ENCODE measurements around the gene SPP2. TPM values are rescaled to one million over a fixed set of nuclear protein-coding genes. Genes with fewer than 3 reads are reported as not detected.

The SPP2 gene
- total and polyA plus RNA-seq, 2 of the 8 experiments (the other 6 are each of a cell fraction or from before 2014, with no cell fraction given) = not detected

GRCh38 chr2:234092344-234092743 is 41.8 kb downstream of the SPP2 start:
- H2BK15ac ChIP-seq (ENCODE audit: low read length) = no peak overlapping the region
- no peaks in the 10 kb centered on the region for H3K9me3 ChIP-seq (ENCODE audit: insufficient read depth in 2 of 2, low read depth in 1 of 2, low read length in 1 of 2)
- no peak overlapping the region for H3K18ac ChIP-seq (ENCODE audit: extremely low read depth, low read length)
- ChIA-PET POLR2A (ENCODE audit: partially characterized antibody) (no interaction called here), CTCF (ENCODE audit: partially characterized antibody) (interaction anchor here (0.9 kb wide), 1 partner anchor 11 kb away, joined by 3 read pairs; no protein-coding TSS in a partner anchor)
- no peak overlapping the region for H2BK20ac ChIP-seq (ENCODE audit: low read length)
- no peak overlapping the region for H2BK12ac ChIP-seq (ENCODE audit: low read depth, low read length)
- H3K79me1 ChIP-seq (ENCODE audit: low read depth, low read length) = no peaks in the 10 kb centered on the region
- H4K8ac ChIP-seq (ENCODE audit: extremely low read depth, insufficient read depth, low read length) = no peak overlapping the region
- no peak overlapping the region for H2AK5ac ChIP-seq (ENCODE audit: low read depth, low read length)
- H4K91ac ChIP-seq (replicated peaks; ENCODE audit: insufficient read length, low read length) = no peak overlapping the region
- no peaks in the 10 kb centered on the region; a peak in 1 of 7 replicates for H3K27me3 ChIP-seq (replicated peaks in 1 of 4; ENCODE audit: control insufficient read depth in 3 of 4, extremely low read depth in 1 of 4, insufficient read depth in 3 of 4, low read length in 3 of 4)
- no peak overlapping the region for H2BK120ac ChIP-seq (replicated peaks; ENCODE audit: low read depth, low read length)
- no peak overlapping the region for H3K4me3 ChIP-seq (ENCODE audit: extremely low read depth in 1 of 4, insufficient read depth in 2 of 4, low read depth in 3 of 4, low read length in 4 of 4)
- no peak overlapping the region for H3K14ac ChIP-seq (ENCODE audit: insufficient read length)
- H4K20me1 ChIP-seq (replicated peaks in 1 of 2; ENCODE audit: control insufficient read depth in 1 of 2, insufficient read depth in 2 of 2, low read length in 2 of 2) = no peaks in the 10 kb centered on the region
- H3K23me2 ChIP-seq (ENCODE audit: low read depth, low read length) = peaks cover 2% of the 10 kb centered on the region; the same call in 1 of the 2 replicates
- no peak for DNase-seq (ENCODE audit: low read depth in 1 of 2, low spot score in 2 of 2)
- H3K27ac ChIP-seq (ENCODE audit: low read depth, low read length) = no peak overlapping the region
- H2BK5ac ChIP-seq (ENCODE audit: low read depth, low read length) = no peak overlapping the region
- H3K9ac ChIP-seq (replicated peaks in 1 of 4; ENCODE audit: extremely low read depth in 1 of 4, low read depth in 3 of 4, low read length in 3 of 4) = no peak overlapping the region
- no peaks in the 10 kb centered on the region for H3K79me2 ChIP-seq (ENCODE audit: control insufficient read depth in 1 of 2, insufficient read depth in 2 of 2, low read length in 2 of 2)
- WGBS, 2 experiments (ENCODE audit: extremely low coverage in 1 of 2, insufficient coverage in 1 of 2, insufficient read length in 1 of 2, insufficient replicate concordance in 2 of 2, low coverage in 1 of 2, low lambda C conversion rate in 2 of 2, missing lambda C conversion rate in 1 of 2) = 98% methylated on average over 3 of the region's 3 CpGs; no CpG with 5 or more reads in 1 of the 2 experiments
- H3K4me2 ChIP-seq (ENCODE audit: insufficient read depth in 1 of 2, low read depth in 2 of 2, low read length in 2 of 2) = no peak overlapping the region
- no peak overlapping the region for H4K5ac ChIP-seq (ENCODE audit: insufficient read length, low read depth, low read length)
- H3K23ac ChIP-seq (ENCODE audit: insufficient read length) = no peak overlapping the region
- H3K4ac ChIP-seq (replicated peaks; ENCODE audit: insufficient read length, low read depth, low read length) = no peak overlapping the region
- TF ChIP-seq SP2 (IDR thresholded peaks at IDR 0.05; ENCODE audit: low read length) = no peak
- H3K56ac ChIP-seq (replicated peaks; ENCODE audit: insufficient read length, low read depth, low read length) = no peak overlapping the region
- no peak overlapping the region for H2AFZ ChIP-seq (ENCODE audit: low read length)
- FAIRE-seq = no peak
- H3K36me3 ChIP-seq (ENCODE audit: control insufficient read depth in 2 of 4, insufficient read depth in 4 of 4, low read length in 3 of 4) = no peaks in the 10 kb centered on the region
- peaks cover 0 to 4% (median 0%) of the 10 kb centered on the region in 4 experiments; a peak in 2 of 7 replicates for H3K4me1 ChIP-seq (replicated peaks in 1 of 4; ENCODE audit: control insufficient read depth in 3 of 4, insufficient read depth in 4 of 4, low read length in 3 of 4)

Measured in H1 (cell line).